ENCODE data around the gene TK1. TPM values are rescaled to one million over a fixed set of nuclear protein-coding genes. Genes with fewer than 3 reads are reported as not detected.

TK1 gene
- polyA plus RNA-seq, 3 donors, result 0.67 to 2.0 (median 1.4) TPM

DNA sequence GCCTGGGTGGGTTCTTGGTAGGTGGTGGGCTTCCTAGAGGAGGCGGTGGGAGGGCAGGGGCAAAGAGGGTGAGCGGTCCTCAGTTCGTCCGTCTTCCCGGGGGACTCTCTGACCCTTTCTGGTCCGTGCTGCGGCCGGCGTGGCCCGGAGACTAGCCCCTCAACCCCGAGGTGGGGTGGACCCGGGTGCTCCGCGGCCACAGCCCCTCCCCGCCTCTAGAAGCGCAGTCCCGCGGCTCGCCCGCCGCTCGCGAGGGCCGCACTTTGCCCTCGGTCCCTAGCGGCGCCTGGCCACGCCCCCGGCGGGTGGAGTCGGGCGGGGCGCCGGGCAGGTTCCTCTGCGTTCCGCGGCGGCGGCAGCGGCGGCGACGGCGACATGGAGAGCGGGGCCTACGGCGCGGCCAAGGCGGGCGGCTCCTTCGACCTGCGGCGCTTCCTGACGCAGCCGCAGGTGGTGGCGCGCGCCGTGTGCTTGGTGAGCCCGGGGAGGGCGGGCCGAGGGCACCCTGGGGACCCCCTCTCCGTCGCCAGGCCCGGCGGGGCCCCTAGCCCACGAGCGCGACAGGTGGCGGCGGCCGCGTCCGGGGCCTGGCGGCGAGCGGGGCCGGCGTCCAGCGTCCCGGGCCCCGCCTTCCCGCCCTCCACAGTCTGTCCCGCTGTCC is 18.5 kb downstream of the TK1 start, which contains the start of gene SYNGR2:
Gene SYNGR2, plus strand, starts transcription at position 340 of the 661 bp plus-strand sequence. Its CDS starts 36 bp downstream, at position 376.
- peak; percentile 73 to 78 (median 76) for DNase-seq
- peaks cover 11 to 16% of the 10 kb centered on the region in 2 donors for H3K36me3 ChIP-seq (replicated peaks in 1 of 2; ENCODE audit: control insufficient read depth in 1 of 2, insufficient read depth in 2 of 2, low read length in 2 of 2)
- Mint-ChIP-seq H3K9me3 (no peaks in the 10 kb centered on the region), H3K4me1 (peaks cover 50% of the 10 kb centered on the region), H3K27me3 (ENCODE audit: low read depth in 3 of 3) (peaks cover 0 to 4% (median 1%) of the 10 kb centered on the region in 3 donors), H3K27ac (peak within 1 kb of the TSS in 5 of 7 donors; percentile 11 to 82 (median 57)), H3K36me3 (peaks cover 22 to 31% of the 10 kb centered on the region in 2 donors), H3K4me3 (peak within 1 kb of the TSS; percentile 84 to 88)
- H3K79me2 ChIP-seq (ENCODE audit: insufficient read depth, low read length), result peaks cover 39% of the 10 kb centered on the region
- H3K9me3 ChIP-seq (replicated peaks in 1 of 2; ENCODE audit: control insufficient read depth in 1 of 2, insufficient read depth in 1 of 2, low read length in 2 of 2), result no peaks in the 10 kb centered on the region
- under 1% methylated on average over 84 of the region's 84 CpGs for WGBS (ENCODE audit: insufficient coverage)
- TF ChIP-seq, protein P1, sequence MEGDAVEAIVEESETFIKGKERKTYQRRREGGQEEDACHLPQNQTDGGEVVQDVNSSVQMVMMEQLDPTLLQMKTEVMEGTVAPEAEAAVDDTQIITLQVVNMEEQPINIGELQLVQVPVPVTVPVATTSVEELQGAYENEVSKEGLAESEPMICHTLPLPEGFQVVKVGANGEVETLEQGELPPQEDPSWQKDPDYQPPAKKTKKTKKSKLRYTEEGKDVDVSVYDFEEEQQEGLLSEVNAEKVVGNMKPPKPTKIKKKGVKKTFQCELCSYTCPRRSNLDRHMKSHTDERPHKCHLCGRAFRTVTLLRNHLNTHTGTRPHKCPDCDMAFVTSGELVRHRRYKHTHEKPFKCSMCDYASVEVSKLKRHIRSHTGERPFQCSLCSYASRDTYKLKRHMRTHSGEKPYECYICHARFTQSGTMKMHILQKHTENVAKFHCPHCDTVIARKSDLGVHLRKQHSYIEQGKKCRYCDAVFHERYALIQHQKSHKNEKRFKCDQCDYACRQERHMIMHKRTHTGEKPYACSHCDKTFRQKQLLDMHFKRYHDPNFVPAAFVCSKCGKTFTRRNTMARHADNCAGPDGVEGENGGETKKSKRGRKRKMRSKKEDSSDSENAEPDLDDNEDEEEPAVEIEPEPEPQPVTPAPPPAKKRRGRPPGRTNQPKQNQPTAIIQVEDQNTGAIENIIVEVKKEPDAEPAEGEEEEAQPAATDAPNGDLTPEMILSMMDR (IDR thresholded peaks at IDR 0.05), result no peak
- H3K9ac ChIP-seq (ENCODE audit: insufficient read depth, low read length, poor library complexity, severe bottlenecking), result peak within 1 kb of the TSS; percentile 86
- H3K27me3 ChIP-seq (ENCODE audit: control insufficient read depth in 2 of 2, insufficient read depth in 2 of 2, low read length in 2 of 2), result no peaks in the 10 kb centered on the region
- H2AFZ ChIP-seq (ENCODE audit: insufficient read depth, low read depth, low read length, poor library complexity, severe bottlenecking), result peak within 1 kb of the TSS; percentile 69
- peak within 1 kb of the TSS; percentile 27 to 72 for H3K27ac ChIP-seq (ENCODE audit: low read depth in 1 of 2, low read length in 2 of 2)
- H3K4me2 ChIP-seq (replicated peaks; ENCODE audit: extremely low read depth, low read length, poor library complexity, severe bottlenecking), result peak within 1 kb of the TSS; percentile 76
- H4K20me1 ChIP-seq (ENCODE audit: insufficient read depth, low read length), result peaks cover 29% of the 10 kb centered on the region
- intact Hi-C loops (cut with micrococcal nuclease), result no loop called here
- peaks cover 48% of the 10 kb centered on the region in 2 donors for H3K4me1 ChIP-seq (ENCODE audit: control insufficient read depth in 1 of 2, insufficient read depth in 2 of 2, low read length in 2 of 2)
- H3K4me3 ChIP-seq (replicated peaks in 1 of 3; ENCODE audit: low read depth in 2 of 3, low read length in 3 of 3), result peak within 1 kb of the TSS; percentile 85 to 92 (median 86)

- H3K4me3 ChIP-seq (replicated peaks in 1 of 3; ENCODE audit: low read depth in 2 of 3, low read length in 3 of 3), result no peak overlapping the region
- DNase-seq, result no peak
- H3K4me3 Mint-ChIP-seq, result no peak overlapping the region
- H3K4me2 ChIP-seq (replicated peaks; ENCODE audit: extremely low read depth, low read length, poor library complexity, severe bottlenecking), result no peak overlapping the region
- no peak overlapping the region for H2AFZ ChIP-seq (ENCODE audit: insufficient read depth, low read depth, low read length, poor library complexity, severe bottlenecking)
- H3K79me2 ChIP-seq (ENCODE audit: insufficient read depth, low read length), result peaks cover 29% of the 10 kb centered on the region
- peaks cover 0 to 4% (median 1%) of the 10 kb centered on the region in 3 donors for H3K27me3 Mint-ChIP-seq (ENCODE audit: low read depth in 3 of 3)
- no peak overlapping the region for H3K27ac Mint-ChIP-seq
- peaks cover 26% of the 10 kb centered on the region for H4K20me1 ChIP-seq (ENCODE audit: insufficient read depth, low read length)
- intact Hi-C loops (cut with micrococcal nuclease), result no loop called here
- no peaks in the 10 kb centered on the region for H3K9me3 Mint-ChIP-seq
- no peaks in the 10 kb centered on the region for H3K27me3 ChIP-seq (ENCODE audit: control insufficient read depth in 2 of 2, insufficient read depth in 2 of 2, low read length in 2 of 2)
- peaks cover 28 to 35% of the 10 kb centered on the region in 2 donors for H3K4me1 ChIP-seq (ENCODE audit: control insufficient read depth in 1 of 2, insufficient read depth in 2 of 2, low read length in 2 of 2)
- TF ChIP-seq, protein P1 (IDR thresholded peaks at IDR 0.05), result no peak
- peaks cover 4 to 11% of the 10 kb centered on the region in 2 donors for H3K36me3 ChIP-seq (replicated peaks in 1 of 2; ENCODE audit: control insufficient read depth in 1 of 2, insufficient read depth in 2 of 2, low read length in 2 of 2)
- no peaks in the 10 kb centered on the region for H3K9me3 ChIP-seq (replicated peaks in 1 of 2; ENCODE audit: control insufficient read depth in 1 of 2, insufficient read depth in 1 of 2, low read length in 2 of 2)
- no peak overlapping the region for H3K9ac ChIP-seq (ENCODE audit: insufficient read depth, low read length, poor library complexity, severe bottlenecking)
- H3K27ac ChIP-seq (ENCODE audit: low read depth in 1 of 2, low read length in 2 of 2), result no peak overlapping the region
- H3K36me3 Mint-ChIP-seq, result peaks cover 7 to 13% of the 10 kb centered on the region in 2 donors
- WGBS (ENCODE audit: insufficient coverage), result 50% methylated on average over 1 of the region's 6 CpGs
- H3K4me1 Mint-ChIP-seq, result peaks cover 33% of the 10 kb centered on the region
Measured at GRCh38 chr17:78166416-78166815, 20.4 kb downstream of the TK1 start.
